ENCODE data around the gene SPAG16.

- TF ChIP-seq CTCF (IDR thresholded peaks at IDR 0.05; ENCODE audit: low read depth, low read length) (no peak), MAX (IDR thresholded peaks at IDR 0.05; ENCODE audit: low read depth, low read length) (no peak), POLR2A (IDR thresholded peaks at IDR 0.05; ENCODE audit: extremely low read depth, insufficient read length) (no peak), MYC (IDR thresholded peaks at IDR 0.05; ENCODE audit: low read depth, low read length) (no peak)
Measured at GRCh38 chr2:214382229-214382628, 1098.0 kb downstream of the SPAG16 start.

Measured in NB4 (cell line).